ENCODE measurements around the gene DUSP21.
A peak's percentile ranks its signal among the peaks of the same experiment; 100 is the strongest.
"Not testable (repeated sequence)": the region's sequence is repeated elsewhere in the genome, so short reads cannot be mapped to it uniquely, and the experiment has no call there.

Gene DUSP21

GRCh38 chrX:44844204-44844603, 383 bp downstream of the DUSP21 start:
- Histone ChIP-seq H3K4me1 (ENCODE audit: control insufficient read depth, insufficient read depth, low read length) (no peaks in the 10 kb centered on the region), H3K4me3 (ENCODE audit: low read length) (no peak overlapping the region), H3K36me3 (ENCODE audit: control insufficient read depth, insufficient read depth, low read length) (no peaks in the 10 kb centered on the region), H3K9ac (ENCODE audit: low read length) (no peak overlapping the region), H3K27me3 (ENCODE audit: control insufficient read depth, insufficient read depth, low read length) (no peaks in the 10 kb centered on the region), H3K9me3 (ENCODE audit: control insufficient read depth, low read length) (no peaks in the 10 kb centered on the region)

GRCh38 chrX:44850891-44851290, 7.1 kb downstream of the DUSP21 start:
- not testable (repeated sequence) for H3K4me1 ChIP-seq (ENCODE audit: control insufficient read depth, insufficient read depth, low read length); H3K4me3 ChIP-seq (ENCODE audit: low read length); H3K27me3 ChIP-seq (ENCODE audit: control insufficient read depth, insufficient read depth, low read length); H3K36me3 ChIP-seq (ENCODE audit: control insufficient read depth, insufficient read depth, low read length); H3K9ac ChIP-seq (ENCODE audit: low read length); H3K9me3 ChIP-seq (ENCODE audit: control insufficient read depth, low read length)

- Histone ChIP-seq H3K27me3 (ENCODE audit: control insufficient read depth, insufficient read depth, low read length) (no peaks in the 10 kb centered on the region), H3K36me3 (ENCODE audit: control insufficient read depth, insufficient read depth, low read length) (no peaks in the 10 kb centered on the region), H3K9me3 (ENCODE audit: control insufficient read depth, low read length) (no peaks in the 10 kb centered on the region), H3K9ac (ENCODE audit: low read length) (peak overlapping the region; percentile 87), H3K4me1 (ENCODE audit: control insufficient read depth, insufficient read depth, low read length) (no peaks in the 10 kb centered on the region), H3K4me3 (ENCODE audit: low read length) (no peak overlapping the region)
Measured at GRCh38 chrX:44871114-44871645, 27.4 kb downstream of the DUSP21 start.

GRCh38 chrX:44871931-44872820, 28.4 kb downstream of the DUSP21 start:
- Histone ChIP-seq H3K9ac (ENCODE audit: low read length) (peak overlapping the region; percentile 87), H3K36me3 (ENCODE audit: control insufficient read depth, insufficient read depth, low read length) (no peaks in the 10 kb centered on the region), H3K27me3 (ENCODE audit: control insufficient read depth, insufficient read depth, low read length) (no peaks in the 10 kb centered on the region), H3K4me3 (ENCODE audit: low read length) (peak overlapping the region; percentile 41), H3K9me3 (ENCODE audit: control insufficient read depth, low read length) (no peaks in the 10 kb centered on the region), H3K4me1 (ENCODE audit: control insufficient read depth, insufficient read depth, low read length) (peaks cover 2% of the 10 kb centered on the region)

- Histone ChIP-seq H3K4me3 (ENCODE audit: low read length) (peak within 1 kb of the TSS; percentile 74), H3K4me1 (ENCODE audit: control insufficient read depth, insufficient read depth, low read length) (peaks cover 4% of the 10 kb centered on the region), H3K27me3 (ENCODE audit: control insufficient read depth, insufficient read depth, low read length) (no peaks in the 10 kb centered on the region), H3K9ac (ENCODE audit: low read length) (peak within 1 kb of the TSS; percentile 93), H3K36me3 (ENCODE audit: control insufficient read depth, insufficient read depth, low read length) (no peaks in the 10 kb centered on the region), H3K9me3 (ENCODE audit: control insufficient read depth, low read length) (no peaks in the 10 kb centered on the region)
Measured at GRCh38 chrX:44872821-44873414, 29.1 kb downstream of the DUSP21 start, which contains the start of gene KDM6A. Gene KDM6A, plus strand, starts transcription at chrX:44873188. Its CDS starts 364 bp downstream, at chrX:44873552.

GRCh38 chrX:44873415-44874276, 29.8 kb downstream of the DUSP21 start:
- Histone ChIP-seq H3K27me3 (ENCODE audit: control insufficient read depth, insufficient read depth, low read length) (no peaks in the 10 kb centered on the region), H3K9ac (ENCODE audit: low read length) (peak overlapping the region; percentile 93), H3K4me1 (ENCODE audit: control insufficient read depth, insufficient read depth, low read length) (peaks cover 4% of the 10 kb centered on the region), H3K4me3 (ENCODE audit: low read length) (peak overlapping the region; percentile 74), H3K9me3 (ENCODE audit: control insufficient read depth, low read length) (no peaks in the 10 kb centered on the region), H3K36me3 (ENCODE audit: control insufficient read depth, insufficient read depth, low read length) (no peaks in the 10 kb centered on the region)

- Histone ChIP-seq H3K4me3 (ENCODE audit: low read length) (peak overlapping the region; percentile 74), H3K4me1 (ENCODE audit: control insufficient read depth, insufficient read depth, low read length) (peaks cover 4% of the 10 kb centered on the region), H3K27me3 (ENCODE audit: control insufficient read depth, insufficient read depth, low read length) (no peaks in the 10 kb centered on the region), H3K9ac (ENCODE audit: low read length) (peak overlapping the region; percentile 93), H3K9me3 (ENCODE audit: control insufficient read depth, low read length) (no peaks in the 10 kb centered on the region), H3K36me3 (ENCODE audit: control insufficient read depth, insufficient read depth, low read length) (no peaks in the 10 kb centered on the region)
Measured at GRCh38 chrX:44874420-44875184, 30.8 kb downstream of the DUSP21 start.

- H3K27me3 ChIP-seq (ENCODE audit: control insufficient read depth, insufficient read depth, low read length) = no peaks in the 10 kb centered on the region
- peaks cover 4% of the 10 kb centered on the region for H3K4me1 ChIP-seq (ENCODE audit: control insufficient read depth, insufficient read depth, low read length)
- no peaks in the 10 kb centered on the region for H3K9me3 ChIP-seq (ENCODE audit: control insufficient read depth, low read length)
- H3K36me3 ChIP-seq (ENCODE audit: control insufficient read depth, insufficient read depth, low read length) = no peaks in the 10 kb centered on the region
- H3K9ac ChIP-seq (ENCODE audit: low read length) = peak overlapping the region; percentile 93
- H3K4me3 ChIP-seq (ENCODE audit: low read length) = no peak overlapping the region
Measured at GRCh38 chrX:44875185-44875489, 31.3 kb downstream of the DUSP21 start.

- no peak overlapping the region for H3K9ac ChIP-seq (ENCODE audit: low read length)
- peaks cover 4% of the 10 kb centered on the region for H3K4me1 ChIP-seq (ENCODE audit: control insufficient read depth, insufficient read depth, low read length)
- H3K27me3 ChIP-seq (ENCODE audit: control insufficient read depth, insufficient read depth, low read length) = no peaks in the 10 kb centered on the region
- no peaks in the 10 kb centered on the region for H3K36me3 ChIP-seq (ENCODE audit: control insufficient read depth, insufficient read depth, low read length)
- H3K4me3 ChIP-seq (ENCODE audit: low read length) = no peak overlapping the region
- no peaks in the 10 kb centered on the region for H3K9me3 ChIP-seq (ENCODE audit: control insufficient read depth, low read length)
Measured at GRCh38 chrX:44876086-44876485, 32.3 kb downstream of the DUSP21 start.

- Histone ChIP-seq H3K9me3 (ENCODE audit: control insufficient read depth, low read length) (no peaks in the 10 kb centered on the region), H3K27me3 (ENCODE audit: control insufficient read depth, insufficient read depth, low read length) (no peaks in the 10 kb centered on the region), H3K9ac (ENCODE audit: low read length) (no peak overlapping the region), H3K4me3 (ENCODE audit: low read length) (no peak overlapping the region), H3K36me3 (ENCODE audit: control insufficient read depth, insufficient read depth, low read length) (no peaks in the 10 kb centered on the region), H3K4me1 (ENCODE audit: control insufficient read depth, insufficient read depth, low read length) (peaks cover 4% of the 10 kb centered on the region)
Measured at GRCh38 chrX:44876767-44877166, 32.9 kb downstream of the DUSP21 start.

- Histone ChIP-seq H3K4me1 (ENCODE audit: control insufficient read depth, insufficient read depth, low read length) (peaks cover 4% of the 10 kb centered on the region), H3K9ac (ENCODE audit: low read length) (no peak overlapping the region), H3K4me3 (ENCODE audit: low read length) (no peak overlapping the region), H3K36me3 (ENCODE audit: control insufficient read depth, insufficient read depth, low read length) (no peaks in the 10 kb centered on the region), H3K27me3 (ENCODE audit: control insufficient read depth, insufficient read depth, low read length) (no peaks in the 10 kb centered on the region), H3K9me3 (ENCODE audit: control insufficient read depth, low read length) (no peaks in the 10 kb centered on the region)
Measured at GRCh38 chrX:44878780-44879179, 35.0 kb downstream of the DUSP21 start.
